GM19035 (cell line): Measurements from ENCODE around the gene HNRNPM.
A peak's percentile ranks its signal among the peaks of the same experiment; 100 is the strongest.

Experiments used
- ATAC-seq: cut with Tn5 transposase; IDR thresholded peaks from one replicate; pipeline ENCODE4 v1.9.1; 2021; ENCODE audit not compliant: unreplicated experiment

The HNRNPM gene

GRCh38 chr19:8485561-8486371, 41.0 kb downstream of the HNRNPM start:
- no peak for ATAC-seq

GRCh38 chr19:8486661-8487136, 41.9 kb downstream of the HNRNPM start:
- no peak for ATAC-seq

- peak; percentile 66 for ATAC-seq
Observed at GRCh38 chr19:8487137-8487851, 42.5 kb downstream of the HNRNPM start.

GRCh38 chr19:8488365-8488764, 43.6 kb downstream of the HNRNPM start:
- no peak for ATAC-seq

- ATAC-seq: no peak
Observed at GRCh38 chr19:8489561-8490394, 45.0 kb downstream of the HNRNPM start.

- no peak for ATAC-seq
Observed at GRCh38 chr19:8490395-8490760, 45.6 kb downstream of the HNRNPM start.

- no peak for ATAC-seq
Observed at GRCh38 chr19:8490873-8491272, 46.1 kb downstream of the HNRNPM start.

- no peak for ATAC-seq
Observed at GRCh38 chr19:8491574-8491973, 46.8 kb downstream of the HNRNPM start.

GRCh38 chr19:8494158-8494557, 49.4 kb downstream of the HNRNPM start:
- no peak for ATAC-seq

GRCh38 chr19:8498295-8498694, 53.5 kb downstream of the HNRNPM start:
- no peak for ATAC-seq

GRCh38 chr19:8499048-8499833, 54.5 kb downstream of the HNRNPM start:
- no peak for ATAC-seq

GRCh38 chr19:8500158-8500557, 55.4 kb downstream of the HNRNPM start:
- ATAC-seq: no peak

GRCh38 chr19:8501516-8501915, 56.7 kb downstream of the HNRNPM start:
- ATAC-seq: no peak

- ATAC-seq: no peak
Observed at GRCh38 chr19:8501981-8502380, 57.2 kb downstream of the HNRNPM start.

GRCh38 chr19:8503510-8503909, 58.7 kb downstream of the HNRNPM start:
- ATAC-seq: no peak

GRCh38 chr19:8504171-8504570, 59.4 kb downstream of the HNRNPM start:
- no peak for ATAC-seq

- ATAC-seq: no peak
Observed at GRCh38 chr19:8504919-8505318, 60.1 kb downstream of the HNRNPM start.

GRCh38 chr19:8505680-8506401, 61.1 kb downstream of the HNRNPM start:
- peak; percentile 64 for ATAC-seq

- ATAC-seq: no peak
Observed at GRCh38 chr19:8506402-8506957, 61.7 kb downstream of the HNRNPM start.
